Measurements from ENCODE around the gene RFX7. TPM values are rescaled to one million over a fixed set of nuclear protein-coding genes. Genes with fewer than 3 reads are reported as not detected.

The RFX7 gene
- polyA plus RNA-seq, 1 donor, result 27.4 TPM

DNA sequence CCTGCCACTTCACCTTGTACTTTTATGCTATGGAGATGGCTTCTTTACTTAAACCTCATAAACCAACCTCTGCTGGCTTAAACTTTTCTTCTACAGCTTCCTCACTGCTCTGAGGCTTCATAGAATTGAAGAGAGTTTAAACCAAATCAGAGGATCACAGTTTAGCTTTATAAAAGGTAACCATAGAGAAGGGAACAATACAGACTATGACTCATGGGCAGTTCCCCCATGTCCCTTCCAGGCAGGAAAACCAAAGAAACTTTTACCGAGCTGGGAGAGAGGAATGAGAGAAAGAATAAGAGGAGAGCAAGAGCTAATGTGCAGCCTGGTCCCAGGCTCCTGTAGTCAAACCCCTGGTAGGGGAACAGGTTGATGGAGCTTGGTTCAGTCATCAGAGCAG, 196.3 kb downstream of the RFX7 start:
- no peak for DNase-seq

DNA sequence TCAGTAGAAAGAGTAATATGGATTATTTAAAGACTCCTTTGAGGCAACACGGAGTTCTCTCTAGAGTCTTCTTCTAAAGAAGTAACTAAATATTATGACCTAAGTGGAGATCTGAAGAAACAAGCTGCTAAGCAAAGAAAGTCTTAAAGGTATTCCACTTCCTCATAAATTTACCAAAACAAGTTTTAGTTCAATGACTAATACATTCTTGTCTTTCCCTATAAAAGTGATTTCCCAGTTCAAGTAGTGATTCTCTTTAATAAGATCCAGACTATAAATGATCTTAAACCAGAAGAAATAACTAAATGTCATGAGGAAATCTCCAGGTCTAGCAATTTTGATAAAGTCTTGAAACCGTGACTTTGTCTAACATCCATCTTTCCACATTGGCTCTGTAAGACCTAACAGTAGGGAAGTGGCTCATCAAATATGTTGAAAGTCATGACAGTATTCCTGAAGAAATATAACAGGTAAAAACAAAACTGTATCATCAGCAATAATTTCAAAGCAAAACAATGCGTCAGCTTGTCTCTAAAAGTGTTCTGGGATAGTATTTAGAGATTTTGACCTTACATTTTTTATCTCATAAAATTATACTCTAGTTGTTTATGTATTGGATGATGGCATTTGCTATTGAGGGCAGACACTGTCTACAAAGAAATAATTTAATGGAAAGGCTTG, 198.5 kb downstream of the RFX7 start:
- DNase-seq, result no peak

DNA sequence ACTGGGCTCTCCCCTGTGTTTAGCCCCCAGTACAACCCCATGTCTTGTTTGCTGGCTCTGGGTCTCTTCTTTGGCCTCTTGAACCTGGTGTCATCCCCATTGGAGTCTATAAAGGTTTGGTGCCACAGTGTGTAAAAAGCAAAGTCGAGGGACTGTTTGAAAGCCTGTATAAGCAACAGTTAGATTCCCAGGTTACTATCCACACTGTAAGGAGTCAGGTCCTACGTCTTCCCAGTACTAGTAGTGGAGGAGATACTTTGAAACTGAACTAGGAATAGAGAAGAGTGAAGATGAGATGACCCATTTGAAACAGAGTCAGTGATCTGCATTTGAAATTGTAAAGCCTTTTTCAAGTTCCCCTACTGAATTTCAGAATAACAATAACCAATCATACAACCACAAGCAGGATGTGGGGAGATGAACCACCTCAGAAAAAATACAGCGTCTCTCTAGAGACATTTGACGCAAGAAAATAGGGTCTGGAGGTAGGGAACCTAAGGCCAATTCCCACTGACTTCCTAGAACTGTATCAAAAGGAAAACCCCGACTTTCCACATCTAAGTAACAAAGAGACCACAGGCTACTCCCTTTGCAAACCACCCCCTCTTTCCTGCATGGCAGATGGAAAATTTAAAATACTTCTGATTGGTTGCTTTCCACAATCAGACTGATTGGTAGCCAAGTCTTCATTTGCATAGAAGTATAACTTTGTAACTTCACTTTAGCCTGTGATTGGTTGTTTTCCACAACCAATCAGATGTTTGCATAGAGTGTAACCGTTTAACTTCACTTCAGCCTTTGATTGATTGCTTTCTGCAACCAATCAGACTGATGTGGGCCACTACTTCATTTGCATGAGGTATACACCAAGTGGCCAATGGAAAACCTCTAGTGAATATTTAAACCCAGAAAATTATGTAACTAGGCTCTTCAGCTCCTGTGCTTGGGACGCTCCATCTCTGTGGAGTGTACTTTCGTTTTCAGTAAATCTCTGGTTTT, 200.4 kb downstream of the RFX7 start:
- DNase-seq, result no peak

DNA sequence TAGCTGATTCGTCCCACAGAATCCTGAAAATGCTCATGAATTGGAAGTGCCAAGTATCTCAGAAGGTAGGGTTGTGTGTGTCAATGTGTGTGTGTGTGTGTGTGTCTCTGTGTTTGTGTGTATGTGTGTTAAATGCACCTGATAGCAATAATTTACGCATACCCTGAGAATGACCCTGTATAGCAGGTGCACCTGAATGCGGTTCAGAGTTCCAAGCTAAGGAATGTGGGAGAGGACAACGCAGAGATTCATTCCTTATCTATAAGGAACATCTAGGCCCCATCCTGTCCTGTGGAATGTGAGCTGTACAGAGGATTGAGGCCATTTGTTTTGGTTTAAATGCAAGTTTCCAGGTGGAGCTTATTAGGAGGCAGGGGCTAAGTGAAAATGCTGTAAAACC, 201.2 kb downstream of the RFX7 start:
- DNase-seq, result no peak

DNA sequence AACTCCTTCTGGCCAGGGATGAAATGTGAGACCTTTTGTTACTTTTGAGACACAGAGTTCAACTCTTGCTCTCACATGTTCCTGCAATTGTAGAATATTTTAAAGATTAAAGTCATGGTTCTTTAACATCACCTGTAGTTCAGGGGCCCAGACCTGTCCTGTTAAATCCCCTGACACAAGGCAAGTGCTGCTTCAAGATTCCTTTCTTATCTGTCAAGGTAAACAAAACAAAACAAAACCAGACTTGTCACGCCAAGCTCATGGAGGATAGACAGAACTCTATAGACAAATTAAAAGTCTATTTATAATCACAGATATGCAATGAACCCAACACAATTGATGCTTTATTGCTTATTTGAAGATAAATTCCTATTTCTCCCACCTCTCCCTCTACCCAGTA, 201.6 kb downstream of the RFX7 start:
- DNase-seq, result no peak

DNA sequence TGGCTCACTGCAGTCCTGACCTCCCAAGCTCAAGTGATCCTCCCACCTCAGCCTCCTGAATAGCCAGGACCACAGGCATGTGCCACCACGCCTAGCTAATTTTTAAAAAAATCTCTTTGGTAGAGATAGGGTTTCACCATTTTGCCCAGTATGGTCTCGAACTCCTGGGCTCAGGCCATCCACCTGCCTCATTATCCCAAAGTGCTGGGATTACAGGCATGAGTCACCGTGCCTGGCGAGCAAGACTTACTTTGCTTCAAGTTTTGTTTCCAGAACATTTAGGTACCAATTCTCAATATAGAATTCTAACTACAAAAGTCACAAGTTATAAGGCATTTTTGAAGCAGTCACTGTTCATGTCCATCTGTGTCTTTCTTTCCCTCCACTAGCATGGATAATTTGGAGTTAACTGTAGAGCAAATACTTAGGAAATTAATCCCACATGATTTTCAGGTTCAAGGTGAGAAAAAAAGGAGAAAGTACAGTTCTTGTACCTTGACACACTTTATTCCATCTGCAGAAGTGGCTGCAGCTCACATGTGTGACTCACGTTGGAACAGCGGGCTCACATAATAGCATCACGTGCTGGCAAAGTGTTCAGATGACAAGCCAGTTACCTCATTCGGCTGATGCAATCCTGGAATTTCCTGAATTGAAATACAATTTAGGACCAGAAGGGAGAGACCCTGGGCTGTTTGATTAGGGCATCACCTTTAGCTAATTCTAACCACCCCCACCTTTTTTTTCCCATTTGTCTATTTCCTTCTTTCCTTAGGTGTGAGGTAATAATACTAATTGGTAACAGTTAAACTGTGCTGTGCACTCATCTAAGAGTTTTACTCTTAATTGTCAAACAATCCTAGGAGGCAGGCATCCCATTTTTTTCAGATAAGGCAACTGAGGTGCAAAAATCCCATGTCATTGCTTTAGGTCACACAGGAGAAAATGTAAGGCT, 203.3 kb downstream of the RFX7 start:
- peak; percentile 25 for DNase-seq

DNA sequence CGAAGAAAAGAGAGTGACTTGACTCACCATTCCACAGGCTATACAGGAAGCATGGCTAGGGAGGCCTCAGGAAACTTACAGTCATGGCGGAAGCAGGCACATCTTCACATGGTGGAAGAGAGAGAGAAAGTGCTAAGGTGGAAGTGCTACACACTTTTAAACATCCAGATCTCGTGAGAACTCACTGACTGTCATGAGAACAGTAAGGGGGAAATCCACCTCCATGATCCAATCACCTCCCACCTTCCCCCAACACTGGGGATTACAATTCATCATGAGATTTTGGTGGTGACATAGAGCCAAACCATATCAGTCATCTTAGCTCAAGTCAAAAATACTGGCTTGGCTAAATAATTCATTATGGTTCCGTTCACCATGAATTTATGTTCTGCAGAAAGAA, 205.0 kb downstream of the RFX7 start:
- no peak for DNase-seq

DNA sequence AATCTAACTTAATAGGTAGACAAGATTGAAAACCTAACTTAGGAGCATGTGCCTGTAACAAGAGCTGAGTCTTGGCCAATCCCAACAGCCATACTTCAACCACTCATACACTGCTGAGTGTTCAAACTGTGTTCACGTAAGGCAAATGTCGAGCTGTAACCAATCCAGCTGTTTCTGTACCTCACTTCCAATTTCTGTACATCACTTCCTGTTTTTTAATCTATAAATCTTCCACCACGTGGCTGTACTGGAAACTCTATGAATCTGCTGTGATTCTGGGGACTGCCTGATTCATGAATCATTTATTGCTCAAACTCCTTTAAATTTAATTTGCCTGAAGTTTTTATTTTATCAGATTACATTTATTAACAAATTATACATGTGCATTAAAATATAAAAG, 205.7 kb downstream of the RFX7 start:
- DNase-seq, result no peak

Other genes starting within 250 kb of the RFX7 start
- 36.9 TPM for gene TEX9, start 121.5 kb upstream of the RFX7 start, polyA plus RNA-seq (ENCODE audit: insufficient read length)
- gene MNS1, start 221.3 kb upstream of the RFX7 start, polyA plus RNA-seq (ENCODE audit: insufficient read length), result 35.2 TPM

Measured in left kidney (tissue), 2 donors.